ENCODE data around the gene SMYD3.

GRCh38 chr1:246281639-246282038 is 225.4 kb downstream of the SMYD3 start:
- no peak for TF ChIP-seq CTCF (IDR thresholded peaks at IDR 0.05; ENCODE audit: low read depth, low read length, poor library complexity, severe bottlenecking)
- no peak for TF ChIP-seq EZH2phosphoT487 (IDR thresholded peaks at IDR 0.05; ENCODE audit: borderline replicate concordance, low read length)

Data from DOHH2 (cell line).